Tibial artery (tissue), 4 donors: ENCODE measurements around the gene YTHDC2.

Experiments
- DNase-seq, 2 donors: peaks; one replicate each; pipeline ENCODE4 v3.0.0-alpha.2; 2019
- H3K27ac ChIP-seq, 2 donors: fragments of 200-600 bp; sonication (generic) in 1 of 2; 1 replicate in 1 of 2; 2 replicates in 1 of 2; pipeline ENCODE4 v1.5.1; 2018 to 2019; ENCODE audit warnings: mild to moderate bottlenecking in 1 of 2
- H3K27me3 ChIP-seq, 2 donors: fragments of 200-600 bp; sonication (generic) in 1 of 2; one replicate each; pipeline versions ENCODE4 v1.5.1 to v1.6.0; 2016 to 2019
- H3K36me3 ChIP-seq, 3 donors: fragments of 200-600 bp; sonication (generic) in 2 of 3; one replicate each; pipeline ENCODE4 v1.5.1; 2016 to 2019; ENCODE audit warnings: mild to moderate bottlenecking in 2 of 3
- H3K4me1 ChIP-seq, 4 donors: fragments of 200-600 bp; sonication (generic) in 2 of 4; 1 replicate in 3 of 4; 2 replicates in 1 of 4; pipeline ENCODE4 v1.5.1; 2016 to 2019
- H3K4me3 ChIP-seq, 2 donors: fragments of 200-600 bp; sonication (generic) in 1 of 2; 1 replicate in 1 of 2; 2 replicates in 1 of 2; pipeline ENCODE4 v1.5.1; 2018 to 2019; ENCODE audit warnings: mild to moderate bottlenecking in 2 of 2
- H3K9me3 ChIP-seq, 3 donors: fragments of 200-600 bp; sonication (generic) in 1 of 3; one replicate each; pipeline ENCODE4 v1.5.1; 2016 to 2019
- CTCF ChIP-seq, 2 experiments: fragments of 200-600 bp in 1 of 2; fragments of 450-650 bp in 1 of 2; IDR thresholded peaks; one replicate each; pipeline ENCODE4 v1.5.1; 2017 to 2019; ENCODE audit warnings: antibody characterized with exemption in 2 of 2, mild to moderate bottlenecking in 1 of 2, moderate library complexity in 1 of 2
- intact Hi-C: fragments of 100-400 bp; cut with DNase I; formaldehyde crosslinking; loops from one replicate; pipeline ENCODE4 v1.15.0; 2023; ENCODE audit warnings: low total_unique reads

YTHDC2 gene

GRCh38 chr5:113608113-113608596, 94.7 kb downstream of the YTHDC2 start:
- H3K36me3 ChIP-seq: no peaks in the 10 kb centered on the region
- DNase-seq: no peak
- H3K27ac ChIP-seq: no peak overlapping the region
- no peak for TF ChIP-seq CTCF (IDR thresholded peaks at IDR 0.05)
- no peaks in the 10 kb centered on the region for H3K9me3 ChIP-seq
- no peak overlapping the region for H3K4me3 ChIP-seq
- no peaks in the 10 kb centered on the region for H3K4me1 ChIP-seq
- H3K27me3 ChIP-seq: peaks cover 0 to 21% of the 10 kb centered on the region in 2 donors
- intact Hi-C loops: loop anchor here (10.0 kb wide), 1 partner anchor 223 kb away; no protein-coding TSS in a partner anchor

GRCh38 chr5:113612060-113612496, 98.6 kb downstream of the YTHDC2 start:
- H3K27ac ChIP-seq: no peak overlapping the region
- peaks cover 0 to 8% of the 10 kb centered on the region in 2 donors for H3K27me3 ChIP-seq
- no peaks in the 10 kb centered on the region for H3K36me3 ChIP-seq
- DNase-seq: no peak
- H3K4me3 ChIP-seq: no peak overlapping the region
- intact Hi-C loops: no loop called here
- TF ChIP-seq CTCF (IDR thresholded peaks at IDR 0.05): peak; percentile 53 to 72
- no peaks in the 10 kb centered on the region for H3K4me1 ChIP-seq
- H3K9me3 ChIP-seq: no peaks in the 10 kb centered on the region

- Histone ChIP-seq H3K4me1 (no peaks in the 10 kb centered on the region), H3K27ac (no peak overlapping the region), H3K27me3 (peaks cover 0 to 6% of the 10 kb centered on the region in 2 donors), H3K36me3 (no peaks in the 10 kb centered on the region), H3K9me3 (no peaks in the 10 kb centered on the region), H3K4me3 (no peak overlapping the region)
- no peak for TF ChIP-seq CTCF (IDR thresholded peaks at IDR 0.05)
- no peak for DNase-seq
- intact Hi-C loops: no loop called here
Observed at GRCh38 chr5:113614191-113614590, 100.7 kb downstream of the YTHDC2 start.

- Histone ChIP-seq H3K4me3 (no peak overlapping the region), H3K9me3 (no peaks in the 10 kb centered on the region), H3K27me3 (peaks cover 0 to 6% of the 10 kb centered on the region in 2 donors), H3K4me1 (no peaks in the 10 kb centered on the region), H3K36me3 (no peaks in the 10 kb centered on the region), H3K27ac (no peak overlapping the region)
- no peak for TF ChIP-seq CTCF (IDR thresholded peaks at IDR 0.05)
- no peak for DNase-seq
- intact Hi-C loops: no loop called here
Observed at GRCh38 chr5:113615708-113616107, 102.2 kb downstream of the YTHDC2 start.

GRCh38 chr5:113617191-113617796, 103.8 kb downstream of the YTHDC2 start:
- intact Hi-C loops: no loop called here
- H3K4me1 ChIP-seq: no peaks in the 10 kb centered on the region
- no peak for TF ChIP-seq CTCF (IDR thresholded peaks at IDR 0.05)
- no peaks in the 10 kb centered on the region for H3K9me3 ChIP-seq
- no peaks in the 10 kb centered on the region for H3K36me3 ChIP-seq
- no peak overlapping the region for H3K27ac ChIP-seq
- no peak for DNase-seq
- H3K4me3 ChIP-seq: no peak overlapping the region
- H3K27me3 ChIP-seq: peaks cover 0 to 6% of the 10 kb centered on the region in 2 donors
